ENCODE data around the gene CBX1.

DNA sequence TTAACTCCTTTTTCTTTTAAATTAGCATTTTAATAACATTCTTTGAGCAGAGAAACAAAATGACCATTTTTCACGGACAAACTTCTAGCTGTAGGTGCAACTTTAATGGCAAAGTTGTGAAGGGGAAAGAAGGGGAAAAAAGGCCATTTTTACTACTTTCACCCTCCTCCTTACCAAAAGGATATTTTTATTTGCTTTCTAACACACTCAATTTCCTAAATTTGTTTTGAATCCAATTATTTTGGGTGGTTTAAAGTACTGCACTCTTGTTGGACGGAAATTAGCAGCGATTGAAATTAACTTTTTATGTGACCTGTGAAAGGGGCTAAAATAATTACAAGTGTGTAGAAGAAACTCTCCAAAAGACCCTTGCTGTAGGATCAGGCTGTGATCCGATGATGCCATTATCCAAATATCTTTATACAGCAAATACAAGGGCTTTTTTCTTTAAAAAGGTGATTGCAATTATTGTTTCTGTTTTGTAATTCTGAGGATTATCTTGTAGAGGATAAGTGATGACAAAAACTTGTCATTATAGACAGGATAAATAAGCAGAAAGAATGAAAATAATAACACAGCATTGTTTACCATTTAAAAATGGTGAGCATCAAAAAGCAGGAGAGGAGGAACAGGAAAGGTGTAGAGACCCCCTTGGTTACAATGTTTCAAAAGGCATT, 48.6 kb upstream of the CBX1 start:
- TF ChIP-seq, protein P1, sequence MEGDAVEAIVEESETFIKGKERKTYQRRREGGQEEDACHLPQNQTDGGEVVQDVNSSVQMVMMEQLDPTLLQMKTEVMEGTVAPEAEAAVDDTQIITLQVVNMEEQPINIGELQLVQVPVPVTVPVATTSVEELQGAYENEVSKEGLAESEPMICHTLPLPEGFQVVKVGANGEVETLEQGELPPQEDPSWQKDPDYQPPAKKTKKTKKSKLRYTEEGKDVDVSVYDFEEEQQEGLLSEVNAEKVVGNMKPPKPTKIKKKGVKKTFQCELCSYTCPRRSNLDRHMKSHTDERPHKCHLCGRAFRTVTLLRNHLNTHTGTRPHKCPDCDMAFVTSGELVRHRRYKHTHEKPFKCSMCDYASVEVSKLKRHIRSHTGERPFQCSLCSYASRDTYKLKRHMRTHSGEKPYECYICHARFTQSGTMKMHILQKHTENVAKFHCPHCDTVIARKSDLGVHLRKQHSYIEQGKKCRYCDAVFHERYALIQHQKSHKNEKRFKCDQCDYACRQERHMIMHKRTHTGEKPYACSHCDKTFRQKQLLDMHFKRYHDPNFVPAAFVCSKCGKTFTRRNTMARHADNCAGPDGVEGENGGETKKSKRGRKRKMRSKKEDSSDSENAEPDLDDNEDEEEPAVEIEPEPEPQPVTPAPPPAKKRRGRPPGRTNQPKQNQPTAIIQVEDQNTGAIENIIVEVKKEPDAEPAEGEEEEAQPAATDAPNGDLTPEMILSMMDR (conservative IDR thresholded peaks at IDR 0.05; ENCODE audit: low read length), result no peak
- no peak for TF ChIP-seq EZH2phosphoT487 (IDR thresholded peaks at IDR 0.05; ENCODE audit: borderline replicate concordance)
